GM12873 (cell line): ENCODE data around the gene C11orf58.
A peak's percentile ranks its signal among the peaks of the same experiment; 100 is the strongest.

Experiments used
- CTCF ChIP-seq: IDR thresholded peaks from 2 replicates; pipeline ENCODE4 v1.5.1; 2012; ENCODE audit warnings: low read depth, mild to moderate bottlenecking, moderate library complexity, low read length, control low read depth; ENCODE audit not compliant: insufficient read depth; ENCODE audit errors: missing control alignments

Gene C11orf58

GRCh38 chr11:16786131-16786530 is 47.7 kb downstream of the C11orf58 start:
- no peak for TF ChIP-seq CTCF

- no peak for TF ChIP-seq CTCF
Observed at GRCh38 chr11:16787035-16787742, 48.7 kb downstream of the C11orf58 start.

- peak; percentile 99 for TF ChIP-seq CTCF
Observed at GRCh38 chr11:16788141-16789062, 50.0 kb downstream of the C11orf58 start.

- no peak for TF ChIP-seq CTCF
Observed at GRCh38 chr11:16789063-16789420, 50.6 kb downstream of the C11orf58 start.

GRCh38 chr11:16789560-16790485 is 51.4 kb downstream of the C11orf58 start:
- no peak for TF ChIP-seq CTCF

GRCh38 chr11:16790486-16791190 is 52.2 kb downstream of the C11orf58 start:
- no peak for TF ChIP-seq CTCF
